Activated CD4-positive, alpha-beta T cell treated with anti-CD3 and anti-CD28 coated beads, Interleukin-2, amount 50 U/mL, for 16 hours (primary cell): Measurements from ENCODE around the gene ZMYM4.
"Not testable (repeated sequence)": the region's sequence is repeated elsewhere in the genome, so short reads cannot be mapped to it uniquely, and the experiment has no call there.

Experiments
- DNase-seq: peaks from one replicate; pipeline ENCODE4 v3.0.0-alpha.2; 2020

Gene ZMYM4

DNA sequence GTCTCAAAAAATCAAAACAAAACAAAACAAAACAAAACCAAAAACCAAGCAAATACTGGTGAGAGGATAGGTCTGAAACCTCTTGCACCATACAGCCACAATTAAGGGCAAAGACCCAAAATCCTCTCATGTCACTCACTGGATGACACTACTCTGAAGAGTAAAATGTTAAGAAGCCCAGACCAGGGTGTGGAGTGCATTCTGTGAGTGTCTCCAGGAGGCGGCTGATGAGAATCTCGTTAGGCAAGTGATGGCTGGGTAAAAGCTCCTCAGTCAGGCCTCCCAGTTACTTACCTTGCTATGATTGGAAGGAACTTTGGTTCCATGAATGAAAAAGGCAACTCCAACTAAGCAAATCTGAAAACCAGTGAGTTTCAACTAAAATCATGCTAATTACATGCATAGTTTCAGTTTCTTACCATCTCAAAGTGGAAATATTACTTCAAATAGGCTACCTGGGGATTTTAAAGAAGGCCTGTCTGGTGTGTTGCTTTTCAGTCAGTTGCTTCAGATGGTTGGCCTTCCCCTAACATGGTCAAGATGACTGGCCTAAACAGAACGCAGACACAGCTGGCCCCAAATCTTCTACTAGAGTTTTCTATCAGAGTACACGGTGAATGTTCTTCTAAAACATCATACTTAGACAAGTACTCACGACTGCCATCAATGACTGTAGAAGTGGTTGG is 193.6 kb downstream of the ZMYM4 start:
- no peak for DNase-seq

- no peak for DNase-seq
Observed at GRCh38 chr1:35463232-35463631, 194.7 kb downstream of the ZMYM4 start.

DNA sequence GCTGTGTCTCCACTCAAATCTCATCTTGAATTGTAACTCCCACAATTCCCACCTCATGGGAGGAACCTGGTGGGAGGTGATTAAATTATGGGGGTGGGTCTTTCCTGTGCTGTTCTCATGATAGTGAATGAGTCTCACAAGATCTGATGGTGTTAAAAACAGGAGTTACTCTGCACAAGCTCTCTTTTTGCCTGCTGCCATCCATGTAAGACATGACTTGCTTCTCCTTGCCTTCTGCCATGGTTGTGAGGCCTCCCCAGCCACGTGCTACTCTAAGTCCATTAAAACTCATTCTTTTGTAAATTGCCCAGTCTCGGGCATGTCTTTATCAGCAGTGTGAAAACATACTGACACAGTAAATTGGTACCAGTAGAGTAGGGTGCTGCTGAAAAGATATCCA is 195.2 kb downstream of the ZMYM4 start:
- DNase-seq: not testable (repeated sequence)

DNA sequence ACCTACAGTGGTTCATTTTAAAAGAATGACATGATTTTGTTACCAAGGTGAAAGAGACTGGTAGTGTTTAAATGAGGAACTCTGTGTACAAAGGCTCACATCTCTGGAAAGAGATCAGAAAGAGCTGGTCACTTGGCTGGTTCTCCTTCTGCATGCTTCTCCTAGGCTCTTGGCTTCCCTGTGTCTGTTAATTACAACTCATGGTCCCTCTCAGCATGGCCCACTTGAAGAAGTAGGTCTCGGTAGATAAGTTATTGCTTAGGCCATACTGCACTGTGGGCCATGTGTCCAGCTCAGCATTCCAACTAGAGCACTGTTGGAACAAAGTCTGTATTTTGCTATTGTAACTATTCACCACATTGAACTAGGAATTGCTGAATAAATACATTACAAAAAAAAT is 197.6 kb downstream of the ZMYM4 start:
- no peak for DNase-seq

DNA sequence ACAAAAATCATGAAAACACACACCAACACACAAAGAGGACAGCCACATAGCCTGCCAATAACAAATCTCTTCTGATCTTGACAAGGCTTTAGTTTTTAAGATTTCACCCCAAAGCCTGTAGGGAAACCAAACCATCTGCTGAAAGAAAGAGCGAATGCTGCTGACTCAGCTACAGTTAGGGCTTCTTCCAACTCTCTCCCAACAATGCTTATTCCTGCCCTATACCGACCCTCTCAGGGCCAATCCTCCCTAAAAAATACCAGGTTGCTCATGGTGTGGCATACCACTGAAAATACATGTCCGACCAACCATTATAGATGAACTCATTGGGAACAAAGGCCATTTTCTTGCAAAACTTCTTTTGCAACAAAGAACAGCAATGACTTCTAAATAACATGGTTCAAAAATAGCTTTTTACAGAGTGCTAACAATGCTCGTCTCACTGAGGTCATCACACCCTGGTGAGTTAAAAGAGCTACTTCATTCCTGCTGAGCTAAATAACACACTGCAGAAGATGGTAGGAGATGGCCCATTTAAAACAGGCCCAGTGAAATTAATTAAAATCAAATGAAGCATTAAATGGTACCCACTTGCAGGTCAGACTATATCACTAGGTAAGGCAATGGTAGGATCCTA is 202.6 kb downstream of the ZMYM4 start:
- DNase-seq: no peak
